ENCODE measurements around the gene SLC9A9.

The SLC9A9 gene

DNA sequence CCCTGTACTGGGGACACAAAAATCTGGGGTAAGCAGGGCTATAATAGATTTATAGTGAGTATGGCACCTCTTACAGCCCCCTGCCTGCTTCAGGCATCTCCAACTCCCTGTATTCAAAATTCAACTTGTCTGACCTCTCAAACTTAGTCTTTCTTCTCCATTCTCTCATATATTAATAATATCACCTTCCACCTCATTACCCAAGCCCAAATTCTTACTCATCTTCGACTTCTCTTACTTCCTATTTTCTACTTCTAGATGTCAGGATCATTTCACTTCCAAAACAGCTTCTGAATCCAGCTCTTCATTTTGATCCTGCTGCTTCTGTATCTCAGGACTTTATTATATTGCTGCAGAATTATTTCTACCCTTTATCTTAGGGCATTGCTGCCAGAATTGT, 438.0 kb downstream of the SLC9A9 start:
- no peak overlapping the region for H3K4ac ChIP-seq (ENCODE audit: low read depth, low read length)
- no peaks in the 10 kb centered on the region for H3K9me3 ChIP-seq (ENCODE audit: insufficient read depth, low read depth, low read length)
- no peak overlapping the region for H3K18ac ChIP-seq (ENCODE audit: low read length)
- no peak overlapping the region for H2BK120ac ChIP-seq (ENCODE audit: insufficient read depth, low read length, poor library complexity)
- no peak overlapping the region for H3K9ac ChIP-seq (ENCODE audit: low read length)
- H3K4me2 ChIP-seq (ENCODE audit: low read length), result no peak overlapping the region
- H3K4me3 ChIP-seq (ENCODE audit: low read depth, low read length), result no peak overlapping the region
- H3K4me1 ChIP-seq (ENCODE audit: control insufficient read depth in 1 of 2, insufficient read depth in 2 of 2, low read length in 2 of 2), result no peaks in the 10 kb centered on the region
- no peak overlapping the region for H2BK12ac ChIP-seq (ENCODE audit: low read length)
- no peak overlapping the region for H3K27ac ChIP-seq (ENCODE audit: low read depth, low read length)
- no peak overlapping the region for H4K12ac ChIP-seq (ENCODE audit: low read depth, low read length)
- no peak overlapping the region for H4K91ac ChIP-seq (ENCODE audit: low read depth, low read length)
- no peak overlapping the region for H4K8ac ChIP-seq (ENCODE audit: low read depth, low read length)
- WGBS (ENCODE audit: extremely low coverage, insufficient coverage, insufficient read length), result 100% methylated on average over 1 of the region's 1 CpG
- H2BK5ac ChIP-seq (ENCODE audit: low read depth, low read length, poor library complexity), result no peak overlapping the region
- no peak overlapping the region for H2AFZ ChIP-seq (ENCODE audit: insufficient read depth, low read length, poor library complexity)
- no peak overlapping the region for H3K23ac ChIP-seq (ENCODE audit: low read length)
- H3K79me1 ChIP-seq (ENCODE audit: low read length), result no peaks in the 10 kb centered on the region
- H3K14ac ChIP-seq (ENCODE audit: low read length), result no peak overlapping the region
- H3K36me3 ChIP-seq (ENCODE audit: control insufficient read depth in 1 of 2, insufficient read depth in 2 of 2, low read length in 2 of 2), result no peaks in the 10 kb centered on the region
- no peaks in the 10 kb centered on the region for H3K79me2 ChIP-seq (ENCODE audit: control insufficient read depth, insufficient read depth, low read length, poor library complexity)
- DNase-seq, result no peak
- H3K27me3 ChIP-seq (ENCODE audit: insufficient read depth, low read length), result no peaks in the 10 kb centered on the region
- H2AK5ac ChIP-seq (ENCODE audit: low read length), result no peak overlapping the region

GRCh38 chr3:143408771-143409170, 439.5 kb downstream of the SLC9A9 start:
- Histone ChIP-seq H3K9me3 (ENCODE audit: insufficient read depth, low read depth, low read length) (no peaks in the 10 kb centered on the region), H2AFZ (ENCODE audit: insufficient read depth, low read length, poor library complexity) (no peak overlapping the region), H3K27ac (ENCODE audit: low read depth, low read length) (no peak overlapping the region), H3K14ac (ENCODE audit: low read length) (no peak overlapping the region), H2AK5ac (ENCODE audit: low read length) (no peak overlapping the region), H3K79me1 (ENCODE audit: low read length) (no peaks in the 10 kb centered on the region), H2BK120ac (ENCODE audit: insufficient read depth, low read length, poor library complexity) (no peak overlapping the region), H3K27me3 (ENCODE audit: insufficient read depth, low read length) (no peaks in the 10 kb centered on the region), H3K79me2 (ENCODE audit: control insufficient read depth, insufficient read depth, low read length, poor library complexity) (no peaks in the 10 kb centered on the region), H3K9ac (ENCODE audit: low read length) (no peak overlapping the region), H4K8ac (ENCODE audit: low read depth, low read length) (no peak overlapping the region), H3K36me3 (ENCODE audit: control insufficient read depth in 1 of 2, insufficient read depth in 2 of 2, low read length in 2 of 2) (no peaks in the 10 kb centered on the region), H4K12ac (ENCODE audit: low read depth, low read length) (no peak overlapping the region), H4K91ac (ENCODE audit: low read depth, low read length) (no peak overlapping the region), H3K4me1 (ENCODE audit: control insufficient read depth in 1 of 2, insufficient read depth in 2 of 2, low read length in 2 of 2) (no peaks in the 10 kb centered on the region), H3K18ac (ENCODE audit: low read length) (no peak overlapping the region), H3K4ac (ENCODE audit: low read depth, low read length) (no peak overlapping the region), H3K23ac (ENCODE audit: low read length) (no peak overlapping the region), H2BK12ac (ENCODE audit: low read length) (no peak overlapping the region), H3K4me2 (ENCODE audit: low read length) (no peak overlapping the region), H2BK5ac (ENCODE audit: low read depth, low read length, poor library complexity) (no peak overlapping the region), H3K4me3 (ENCODE audit: low read depth, low read length) (no peak overlapping the region)
- DNase-seq, result no peak
- WGBS (ENCODE audit: extremely low coverage, insufficient coverage, insufficient read length), result no CpG with 5 or more reads among the region's 3 CpGs

DNA sequence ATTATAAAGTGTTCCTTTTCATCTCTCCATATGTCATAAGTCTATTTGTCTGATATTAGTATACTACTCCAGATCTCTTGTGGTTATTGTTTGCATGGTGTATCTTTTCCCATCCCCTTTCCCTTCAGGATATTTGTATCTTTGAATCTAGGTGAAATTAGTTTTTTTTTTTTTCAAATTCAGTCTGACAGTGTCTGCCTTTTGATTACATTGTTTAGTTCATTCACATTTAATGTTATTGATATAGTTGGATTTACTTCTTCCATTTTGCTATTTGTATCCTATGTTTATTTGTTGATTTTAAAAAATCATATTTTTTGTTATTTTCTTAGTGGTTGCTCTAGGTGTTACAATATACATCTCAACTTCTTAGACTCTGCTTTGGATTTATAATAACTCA, 445.7 kb downstream of the SLC9A9 start:
- Histone ChIP-seq H3K23ac (ENCODE audit: low read length) (no peak overlapping the region), H3K27ac (ENCODE audit: low read depth, low read length) (no peak overlapping the region), H3K4me2 (ENCODE audit: low read length) (no peak overlapping the region)

GRCh38 chr3:143396790-143397189, 451.5 kb downstream of the SLC9A9 start:
- DNase-seq, result no peak
- Histone ChIP-seq H3K4ac (ENCODE audit: low read depth, low read length) (no peak overlapping the region), H3K4me1 (ENCODE audit: control insufficient read depth in 1 of 2, insufficient read depth in 2 of 2, low read length in 2 of 2) (no peaks in the 10 kb centered on the region), H3K18ac (ENCODE audit: low read length) (no peak overlapping the region), H3K9me3 (ENCODE audit: insufficient read depth, low read depth, low read length) (no peaks in the 10 kb centered on the region), H2AFZ (ENCODE audit: insufficient read depth, low read length, poor library complexity) (no peak overlapping the region), H3K36me3 (ENCODE audit: control insufficient read depth in 1 of 2, insufficient read depth in 2 of 2, low read length in 2 of 2) (no peaks in the 10 kb centered on the region), H2BK12ac (ENCODE audit: low read length) (no peak overlapping the region), H3K79me2 (ENCODE audit: control insufficient read depth, insufficient read depth, low read length, poor library complexity) (no peaks in the 10 kb centered on the region), H3K27me3 (ENCODE audit: insufficient read depth, low read length) (no peaks in the 10 kb centered on the region), H3K4me3 (ENCODE audit: low read depth, low read length) (no peak overlapping the region), H2AK5ac (ENCODE audit: low read length) (no peak overlapping the region), H4K8ac (ENCODE audit: low read depth, low read length) (no peak overlapping the region), H2BK120ac (ENCODE audit: insufficient read depth, low read length, poor library complexity) (no peak overlapping the region), H4K12ac (ENCODE audit: low read depth, low read length) (no peak overlapping the region), H3K27ac (ENCODE audit: low read depth, low read length) (no peak overlapping the region), H4K91ac (ENCODE audit: low read depth, low read length) (no peak overlapping the region), H3K4me2 (ENCODE audit: low read length) (no peak overlapping the region), H3K23ac (ENCODE audit: low read length) (no peak overlapping the region), H2BK5ac (ENCODE audit: low read depth, low read length, poor library complexity) (no peak overlapping the region), H3K79me1 (ENCODE audit: low read length) (no peaks in the 10 kb centered on the region), H3K14ac (ENCODE audit: low read length) (no peak overlapping the region), H3K9ac (ENCODE audit: low read length) (no peak overlapping the region)
- no CpG with 5 or more reads among the region's 1 CpG for WGBS (ENCODE audit: extremely low coverage, insufficient coverage, insufficient read length)

More for the DNA sequence above, 445.7 kb downstream of the SLC9A9 start:
- Histone ChIP-seq H4K12ac (ENCODE audit: low read depth, low read length) (no peak overlapping the region), H3K36me3 (ENCODE audit: control insufficient read depth in 1 of 2, insufficient read depth in 2 of 2, low read length in 2 of 2) (no peaks in the 10 kb centered on the region), H3K4me1 (ENCODE audit: control insufficient read depth in 1 of 2, insufficient read depth in 2 of 2, low read length in 2 of 2) (no peaks in the 10 kb centered on the region), H3K18ac (ENCODE audit: low read length) (no peak overlapping the region), H3K9me3 (ENCODE audit: insufficient read depth, low read depth, low read length) (no peaks in the 10 kb centered on the region), H2AFZ (ENCODE audit: insufficient read depth, low read length, poor library complexity) (no peak overlapping the region), H3K4me3 (ENCODE audit: low read depth, low read length) (no peak overlapping the region), H4K91ac (ENCODE audit: low read depth, low read length) (no peak overlapping the region), H2BK5ac (ENCODE audit: low read depth, low read length, poor library complexity) (no peak overlapping the region), H3K79me2 (ENCODE audit: control insufficient read depth, insufficient read depth, low read length, poor library complexity) (no peaks in the 10 kb centered on the region), H2BK120ac (ENCODE audit: insufficient read depth, low read length, poor library complexity) (no peak overlapping the region), H3K9ac (ENCODE audit: low read length) (no peak overlapping the region), H4K8ac (ENCODE audit: low read depth, low read length) (no peak overlapping the region), H3K79me1 (ENCODE audit: low read length) (no peaks in the 10 kb centered on the region), H2BK12ac (ENCODE audit: low read length) (no peak overlapping the region), H2AK5ac (ENCODE audit: low read length) (no peak overlapping the region), H3K14ac (ENCODE audit: low read length) (no peak overlapping the region), H3K4ac (ENCODE audit: low read depth, low read length) (no peak overlapping the region), H3K27me3 (ENCODE audit: insufficient read depth, low read length) (no peaks in the 10 kb centered on the region)
- DNase-seq, result no peak
